Heart right ventricle (tissue), 16 donors: ENCODE results near the gene FLNC. TPM values are rescaled to one million over a fixed set of nuclear protein-coding genes. Genes with fewer than 3 reads are reported as not detected.
A peak's percentile ranks its signal among the peaks of the same experiment; 100 is the strongest.

Source experiments
- ATAC-seq, 8 donors: fragments of 200-7000 bp; cut with Tn5 transposase; one replicate each; pipeline ENCODE4 v1.9.1; 2020; ENCODE audit warnings: mild to moderate bottlenecking in 8 of 8, moderate library complexity in 8 of 8, moderate number of reproducible peaks in 1 of 8
- DNase-seq, 2 donors: peaks; one replicate each; pipeline ENCODE4 v3.0.0-alpha.2; 2020
- H3K27ac ChIP-seq, 10 donors: fragments of 200-600 bp; sonication (generic) in 2 of 10; one replicate each; pipeline versions ENCODE4 v1.5.0 to v1.8.0; 2020 to 2022; ENCODE audit warnings: mild to moderate bottlenecking in 3 of 10
- H3K27me3 ChIP-seq, 7 donors: fragments of 200-600 bp; one replicate each; pipeline ENCODE4 v1.8.0; 2021 to 2022; ENCODE audit warnings: mild to moderate bottlenecking in 2 of 7
- H3K36me3 ChIP-seq, 9 donors: fragments of 200-600 bp; sonication (generic) in 1 of 9; one replicate each; pipeline versions ENCODE4 v1.5.0 to v1.8.0; 2020 to 2022; ENCODE audit warnings: mild to moderate bottlenecking in 2 of 9
- H3K4me1 ChIP-seq, 9 donors: fragments of 200-600 bp; sonication (generic) in 1 of 9; one replicate each; pipeline versions ENCODE4 v1.5.0 to v1.8.0; 2020 to 2022; ENCODE audit warnings: mild to moderate bottlenecking in 4 of 9
- H3K4me3 ChIP-seq, 10 donors: fragments of 200-600 bp; sonication (generic) in 2 of 10; one replicate each; pipeline versions ENCODE4 v1.5.0 to v1.8.0; 2020 to 2022; ENCODE audit warnings: mild to moderate bottlenecking in 7 of 10, moderate library complexity in 2 of 10
- H3K9me3 ChIP-seq, 11 donors: fragments of 200-600 bp in 10 of 11; sonication (generic) in 2 of 11; one replicate each; pipeline versions ENCODE4 v1.5.0 to v1.8.0; 2013 to 2022; ENCODE audit warnings: mild to moderate bottlenecking in 2 of 11, control low read depth in 1 of 11, moderate library complexity in 1 of 11
- CTCF ChIP-seq, 9 donors: fragments of 200-600 bp; sonication (generic) in 2 of 9; IDR thresholded peaks; one replicate each; pipeline versions ENCODE4 v1.5.0 to v1.8.0; 2021 to 2022; ENCODE audit warnings: antibody characterized with exemption in 9 of 9, mild to moderate bottlenecking in 5 of 9, moderate library complexity in 1 of 9
- WGBS, 2 donors: extraction: QIAGEN DNeasy Blood & Tissue Kit; methylation state at CpG; one replicate each; pipeline ENCODE4 v1.1.7; 2013; ENCODE audit warnings: inconsistent platforms in 1 of 2; 5-methylcytosine and 5-hydroxymethylcytosine counted together
- intact Hi-C, 10 donors: fragments of 100-400 bp; cut with DNase I; formaldehyde crosslinking; loops; one replicate each; pipeline versions ENCODE4 v1.11.1 to v1.14.2; 2022
- polyA plus RNA-seq, 2 donors: library from polyadenylated mRNA; stranded (reverse); fragments of 200-250 nt; gene quantifications; one replicate each; pipeline ENCODE4 v1.2.3, GENCODE V29; 2013
- total RNA-seq, 10 donors: library from RNA; stranded (reverse); fragmentation: NEBNext Ultra II Directional in 3 of 10; extraction: Animal tissue kit (Norgen Biotek cat#: 25700) in 3 of 10; gene quantifications; one replicate each; pipeline versions ENCODE4 v1.2.1 to v1.2.4, GENCODE V29; 2021 to 2023
- donor health status: Arrhythmogenic right ventricular cardiomyopathy.
- donor health status: ischemic (EF 13 %, LVEDD 7.1; RV severe dilation, severe dysfunction).
- donor health status: healthy with polysubstance abuse.
- donor health status: DM: no; HTN: yes; CAD: no.
- donor health status: DM: no; HTN: no; CAD: no.
- donor health status: ischemic (EF 25% LVEDD 6.9; RV normal size, moderate dysfunction).
- donor health status: ischemic (EF 25% LVEDD 5.7; RV mildly dilated, moderate dysfunction).
- donor health status: healthy.
- donor health status: DM: yes; HTN: yes; CAD: no.
- donor health status: Ischemic cardiomyopathy.
- donor health status: ischemic (EF 35%, LVEDD 5.7; RV mildly dilated, moderate dysfunction).
- donor health status: nonischemic (EF 11% LVEDD 7.7; RV severe dilation, severe dysfunction).
- donor health status: DM: yes; HTN: yes; CAD: no.
- donor health status: PGD.
- donor health status: ischemic (EF 29% LVEDD 5.4; RV normal size, mild dysfunction).
- donor health status: nonischemic (EF 23%, LVEDD 6.1; RV moderate dilation, normal function).

Gene FLNC
- total and polyA plus RNA-seq, 12 donors, result 223 to 2,445 (median 1,163) TPM

GRCh38 chr7:128846781-128847444, 16.7 kb downstream of the FLNC start:
- TF ChIP-seq CTCF (IDR thresholded peaks at IDR 0.05), result no peak
- intact Hi-C loops, result no loop called here
- no peak overlapping the region for H3K27ac ChIP-seq
- no peak overlapping the region for H3K4me3 ChIP-seq
- H3K9me3 ChIP-seq, result no peaks in the 10 kb centered on the region
- ATAC-seq (no peak), DNase-seq (peak in 1 of 2 donors; percentile 6)
- H3K4me1 ChIP-seq, result peaks cover 0 to 6% (median 0%) of the 10 kb centered on the region in 9 donors
- no peaks in the 10 kb centered on the region for H3K27me3 ChIP-seq
- 83 to 85% methylated on average over 14 of the region's 14 CpGs for WGBS, 2 donors
- peaks cover 0 to 100% (median 79%) of the 10 kb centered on the region in 9 donors for H3K36me3 ChIP-seq

GRCh38 chr7:128847721-128848211, 17.6 kb downstream of the FLNC start:
- Histone ChIP-seq H3K9me3 (no peaks in the 10 kb centered on the region), H3K4me1 (peaks cover 0 to 4% (median 0%) of the 10 kb centered on the region in 9 donors), H3K27ac (no peak overlapping the region), H3K4me3 (no peak overlapping the region), H3K27me3 (no peaks in the 10 kb centered on the region), H3K36me3 (peaks cover 0 to 100% (median 82%) of the 10 kb centered on the region in 9 donors)
- no peak for TF ChIP-seq CTCF (IDR thresholded peaks at IDR 0.05)
- peak in 1 of 8 donors; percentile 0 for ATAC-seq
- 90 to 92% methylated on average over 17 of the region's 17 CpGs for WGBS, 2 donors
- DNase-seq, result peak in 1 of 2 donors; percentile 10
- intact Hi-C loops, result no loop called here

DNA sequence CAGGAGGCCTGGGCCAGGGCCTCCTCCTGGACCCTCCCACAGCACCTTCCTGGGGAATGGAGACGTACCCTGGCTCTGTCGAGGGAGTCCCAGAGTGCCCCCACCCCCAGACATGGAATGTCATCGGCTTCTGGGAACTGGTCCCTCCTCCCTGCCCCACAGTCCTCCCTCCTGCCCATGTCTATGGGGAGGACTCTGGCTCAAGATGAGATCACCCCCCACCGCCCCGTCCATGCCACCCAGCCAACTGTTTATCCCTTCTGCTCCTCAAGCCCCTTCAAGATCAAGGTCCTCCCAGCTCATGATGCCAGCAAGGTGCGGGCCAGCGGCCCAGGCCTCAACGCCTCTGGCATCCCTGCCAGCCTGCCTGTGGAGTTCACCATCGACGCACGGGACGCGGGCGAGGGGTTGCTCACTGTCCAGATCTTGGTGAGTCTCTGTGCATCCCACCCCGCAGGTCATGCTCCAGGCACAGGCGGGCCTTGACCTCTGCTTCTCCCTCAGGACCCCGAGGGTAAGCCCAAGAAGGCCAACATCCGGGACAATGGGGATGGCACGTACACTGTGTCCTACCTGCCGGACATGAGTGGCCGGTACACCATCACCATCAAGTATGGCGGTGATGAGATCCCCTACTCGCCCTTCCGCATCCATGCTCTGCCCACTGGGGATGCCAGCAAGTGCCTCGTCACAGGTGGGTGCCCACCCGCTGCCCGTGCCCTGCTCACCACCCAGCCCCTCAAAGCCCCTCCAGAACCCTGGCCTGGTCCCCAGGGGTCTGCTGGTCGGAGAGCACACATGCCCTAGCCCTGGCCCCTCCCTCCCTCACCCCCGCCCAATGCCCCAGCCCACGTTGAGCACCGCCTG, 18.3 kb downstream of the FLNC start:
- ATAC-seq (peak in 2 of 8 donors; percentile 1 to 3), DNase-seq (peak in 1 of 2 donors; percentile 8)
- WGBS, 2 donors, result 87 to 91% methylated on average over 31 of the region's 31 CpGs
- intact Hi-C loops, result no loop called here
- H3K27me3 ChIP-seq, result no peaks in the 10 kb centered on the region
- peaks cover 0 to 10% (median 0%) of the 10 kb centered on the region in 9 donors for H3K4me1 ChIP-seq
- no peak for TF ChIP-seq CTCF (IDR thresholded peaks at IDR 0.05)
- H3K36me3 ChIP-seq, result peaks cover 0 to 100% (median 82%) of the 10 kb centered on the region in 9 donors
- H3K4me3 ChIP-seq, result no peak overlapping the region
- H3K9me3 ChIP-seq, result no peaks in the 10 kb centered on the region
- no peak overlapping the region for H3K27ac ChIP-seq

GRCh38 chr7:128849156-128849515, 18.9 kb downstream of the FLNC start:
- no peak overlapping the region for H3K27ac ChIP-seq
- no peak for ATAC-seq
- 90 to 95% methylated on average over 16 of the region's 16 CpGs for WGBS, 2 donors
- no peak overlapping the region for H3K4me3 ChIP-seq
- DNase-seq, result peak in 1 of 2 donors; percentile 5
- no peak for TF ChIP-seq CTCF (IDR thresholded peaks at IDR 0.05)
- H3K27me3 ChIP-seq, result no peaks in the 10 kb centered on the region
- H3K36me3 ChIP-seq, result peaks cover 0 to 100% (median 82%) of the 10 kb centered on the region in 9 donors
- intact Hi-C loops, result no loop called here
- H3K4me1 ChIP-seq, result peaks cover 0 to 14% (median 0%) of the 10 kb centered on the region in 9 donors
- no peaks in the 10 kb centered on the region for H3K9me3 ChIP-seq
